Neuron (in vitro differentiated cells): ENCODE measurements around the gene ANKRD33B.

ENCODE experiments used
- H2AFZ ChIP-seq: one replicate; pipeline ENCODE4 v1.6.1; 2013; ENCODE audit warnings: low read depth, mild to moderate bottlenecking, inconsistent platforms, low read length, moderate library complexity
- H3K27me3 ChIP-seq: one replicate; pipeline ENCODE4 v1.6.1; 2013; ENCODE audit warnings: low read length; ENCODE audit not compliant: insufficient read depth
- H3K36me3 ChIP-seq: one replicate; pipeline ENCODE4 v1.6.1; 2013; ENCODE audit warnings: low read length; ENCODE audit not compliant: insufficient read depth
- H3K4me1 ChIP-seq: one replicate; pipeline ENCODE4 v1.6.1; 2013; ENCODE audit warnings: low read length; ENCODE audit not compliant: insufficient read depth
- H3K4me3 ChIP-seq: 2 replicates; pipeline ENCODE4 v1.5.1; 2013; ENCODE audit warnings: mild to moderate bottlenecking, low read length, moderate library complexity
- H3K9me3 ChIP-seq: one replicate; pipeline ENCODE4 v1.6.1; 2013; ENCODE audit warnings: low read length

Gene ANKRD33B

GRCh38 chr5:10669983-10670382 is 106.1 kb downstream of the ANKRD33B start:
- H3K36me3 ChIP-seq, result no peaks in the 10 kb centered on the region
- H3K27me3 ChIP-seq, result no peaks in the 10 kb centered on the region
- peaks cover 12% of the 10 kb centered on the region for H3K4me1 ChIP-seq
- no peak overlapping the region for H3K4me3 ChIP-seq
- H3K9me3 ChIP-seq, result no peaks in the 10 kb centered on the region
- H2AFZ ChIP-seq, result no peak overlapping the region

- Histone ChIP-seq H2AFZ (no peak overlapping the region), H3K4me3 (no peak overlapping the region), H3K36me3 (no peaks in the 10 kb centered on the region), H3K4me1 (peaks cover 10% of the 10 kb centered on the region), H3K9me3 (no peaks in the 10 kb centered on the region), H3K27me3 (no peaks in the 10 kb centered on the region)
Measured at GRCh38 chr5:10671041-10672008, 107.5 kb downstream of the ANKRD33B start.

- Histone ChIP-seq H3K27me3 (no peaks in the 10 kb centered on the region), H3K36me3 (no peaks in the 10 kb centered on the region), H3K4me3 (no peak overlapping the region), H3K4me1 (no peaks in the 10 kb centered on the region), H2AFZ (no peak overlapping the region), H3K9me3 (no peaks in the 10 kb centered on the region)
Measured at GRCh38 chr5:10672146-10673016, 108.5 kb downstream of the ANKRD33B start.

GRCh38 chr5:10673017-10673389 is 109.1 kb downstream of the ANKRD33B start:
- no peaks in the 10 kb centered on the region for H3K27me3 ChIP-seq
- H3K36me3 ChIP-seq, result peaks cover under 1% of the 10 kb centered on the region
- no peaks in the 10 kb centered on the region for H3K9me3 ChIP-seq
- no peak overlapping the region for H3K4me3 ChIP-seq
- H2AFZ ChIP-seq, result no peak overlapping the region
- no peaks in the 10 kb centered on the region for H3K4me1 ChIP-seq

GRCh38 chr5:10673407-10673806 is 109.5 kb downstream of the ANKRD33B start:
- no peaks in the 10 kb centered on the region for H3K9me3 ChIP-seq
- no peaks in the 10 kb centered on the region for H3K27me3 ChIP-seq
- H3K4me3 ChIP-seq, result no peak overlapping the region
- H3K36me3 ChIP-seq, result peaks cover 4% of the 10 kb centered on the region
- no peaks in the 10 kb centered on the region for H3K4me1 ChIP-seq
- H2AFZ ChIP-seq, result no peak overlapping the region

- Histone ChIP-seq H3K27me3 (no peaks in the 10 kb centered on the region), H3K9me3 (no peaks in the 10 kb centered on the region), H3K36me3 (peaks cover 6% of the 10 kb centered on the region), H3K4me1 (no peaks in the 10 kb centered on the region), H2AFZ (no peak overlapping the region), H3K4me3 (no peak overlapping the region)
Measured at GRCh38 chr5:10674096-10674495, 110.2 kb downstream of the ANKRD33B start.

GRCh38 chr5:10674582-10674981 is 110.7 kb downstream of the ANKRD33B start:
- no peak overlapping the region for H3K4me3 ChIP-seq
- H3K9me3 ChIP-seq, result no peaks in the 10 kb centered on the region
- no peak overlapping the region for H2AFZ ChIP-seq
- no peaks in the 10 kb centered on the region for H3K4me1 ChIP-seq
- H3K27me3 ChIP-seq, result no peaks in the 10 kb centered on the region
- peaks cover 6% of the 10 kb centered on the region for H3K36me3 ChIP-seq

- no peak overlapping the region for H3K4me3 ChIP-seq
- H2AFZ ChIP-seq, result no peak overlapping the region
- peaks cover 13% of the 10 kb centered on the region for H3K36me3 ChIP-seq
- H3K9me3 ChIP-seq, result no peaks in the 10 kb centered on the region
- H3K27me3 ChIP-seq, result no peaks in the 10 kb centered on the region
- H3K4me1 ChIP-seq, result no peaks in the 10 kb centered on the region
Measured at GRCh38 chr5:10675177-10675700, 111.4 kb downstream of the ANKRD33B start.

- no peak overlapping the region for H2AFZ ChIP-seq
- peaks cover 21% of the 10 kb centered on the region for H3K36me3 ChIP-seq
- no peak overlapping the region for H3K4me3 ChIP-seq
- H3K9me3 ChIP-seq, result no peaks in the 10 kb centered on the region
- H3K27me3 ChIP-seq, result no peaks in the 10 kb centered on the region
- no peaks in the 10 kb centered on the region for H3K4me1 ChIP-seq
Measured at GRCh38 chr5:10676224-10676623, 112.4 kb downstream of the ANKRD33B start.

GRCh38 chr5:10676946-10677345 is 113.1 kb downstream of the ANKRD33B start:
- no peaks in the 10 kb centered on the region for H3K9me3 ChIP-seq
- H3K4me3 ChIP-seq, result no peak overlapping the region
- H3K27me3 ChIP-seq, result no peaks in the 10 kb centered on the region
- H3K4me1 ChIP-seq, result no peaks in the 10 kb centered on the region
- H3K36me3 ChIP-seq, result peaks cover 21% of the 10 kb centered on the region
- H2AFZ ChIP-seq, result no peak overlapping the region

- H3K27me3 ChIP-seq, result no peaks in the 10 kb centered on the region
- H3K36me3 ChIP-seq, result peaks cover 23% of the 10 kb centered on the region
- H3K9me3 ChIP-seq, result no peaks in the 10 kb centered on the region
- no peak overlapping the region for H2AFZ ChIP-seq
- H3K4me3 ChIP-seq, result no peak overlapping the region
- no peaks in the 10 kb centered on the region for H3K4me1 ChIP-seq
Measured at GRCh38 chr5:10677533-10677932, 113.7 kb downstream of the ANKRD33B start.

GRCh38 chr5:10678244-10678643 is 114.4 kb downstream of the ANKRD33B start:
- no peaks in the 10 kb centered on the region for H3K9me3 ChIP-seq
- no peaks in the 10 kb centered on the region for H3K4me1 ChIP-seq
- peaks cover 30% of the 10 kb centered on the region for H3K36me3 ChIP-seq
- no peak overlapping the region for H3K4me3 ChIP-seq
- no peak overlapping the region for H2AFZ ChIP-seq
- H3K27me3 ChIP-seq, result no peaks in the 10 kb centered on the region
